NCI-H2029 (cell line): Measurements from ENCODE around the gene NIPAL4.

Source experiments
- DNase-seq: peaks from one replicate; lab custom pipeline; 2025; lab: John Stamatoyannopoulos, UW

NIPAL4 gene

GRCh38 chr5:157486221-157486681, 26.2 kb downstream of the NIPAL4 start:
- no peak for DNase-seq

- DNase-seq = no peak
These were observed 26.8 kb downstream of the NIPAL4 start for GRCh38 chr5:157486861-157487260.

GRCh38 chr5:157487358-157487757, 27.3 kb downstream of the NIPAL4 start:
- no peak for DNase-seq

- DNase-seq = no peak
These were observed 31.5 kb downstream of the NIPAL4 start for GRCh38 chr5:157491471-157491995.

- DNase-seq = no peak
These were observed 32.9 kb downstream of the NIPAL4 start for GRCh38 chr5:157492886-157493285.

GRCh38 chr5:157494178-157494832, 34.3 kb downstream of the NIPAL4 start:
- DNase-seq = no peak

- DNase-seq = no peak
These were observed 36.9 kb downstream of the NIPAL4 start for GRCh38 chr5:157496864-157497263.

GRCh38 chr5:157497875-157498611, 38.0 kb downstream of the NIPAL4 start:
- peak; percentile 40 for DNase-seq

GRCh38 chr5:157502143-157502647, 42.2 kb downstream of the NIPAL4 start:
- no peak for DNase-seq

- no peak for DNase-seq
These were observed 44.0 kb downstream of the NIPAL4 start for GRCh38 chr5:157504053-157504452.

GRCh38 chr5:157505496-157505895, 45.5 kb downstream of the NIPAL4 start:
- no peak for DNase-seq

- DNase-seq = no peak
These were observed 46.1 kb downstream of the NIPAL4 start for GRCh38 chr5:157506066-157506590.

- no peak for DNase-seq
These were observed 47.2 kb downstream of the NIPAL4 start for GRCh38 chr5:157506981-157507780.

- no peak for DNase-seq
These were observed 49.1 kb downstream of the NIPAL4 start for GRCh38 chr5:157509093-157509492.

GRCh38 chr5:157509587-157509986, 49.6 kb downstream of the NIPAL4 start:
- no peak for DNase-seq

- DNase-seq = no peak
These were observed 50.7 kb downstream of the NIPAL4 start for GRCh38 chr5:157510682-157511081.

GRCh38 chr5:157511651-157512644, 51.9 kb downstream of the NIPAL4 start:
- DNase-seq = no peak

GRCh38 chr5:157513182-157513581, 53.2 kb downstream of the NIPAL4 start:
- DNase-seq = no peak

- DNase-seq = no peak
These were observed 55.0 kb downstream of the NIPAL4 start for GRCh38 chr5:157514974-157515373.

GRCh38 chr5:157516006-157516405, 56.0 kb downstream of the NIPAL4 start:
- no peak for DNase-seq
